Lower leg skin (tissue), 4 donors: ENCODE data around the gene UNC5C. TPM values are rescaled to one million over a fixed set of nuclear protein-coding genes. Genes with fewer than 3 reads are reported as not detected.

Experiments
- DNase-seq, 2 donors: peaks; one replicate each; pipeline ENCODE4 v3.0.0-alpha.2; 2019; ENCODE audit warnings: low spot score in 2 of 2
- H3K4me3 ChIP-seq: fragments of 200-600 bp; sonication (generic); 2 replicates; pipeline ENCODE4 v1.5.1; 2017; ENCODE audit warnings: mild to moderate bottlenecking, low read depth; ENCODE audit not compliant: poor library complexity, severe bottlenecking
- CTCF ChIP-seq, 3 donors: fragments of 450-650 bp; IDR thresholded peaks; one replicate each; pipeline ENCODE4 v1.5.1; 2016; ENCODE audit warnings: antibody characterized with exemption in 3 of 3, mild to moderate bottlenecking in 3 of 3, moderate library complexity in 2 of 3
- POLR2A ChIP-seq, 2 donors: fragments of 450-650 bp; IDR thresholded peaks; one replicate each; pipeline ENCODE4 v1.6.1; 2016 to 2017; ENCODE audit warnings: antibody characterized with exemption in 2 of 2, mild to moderate bottlenecking in 1 of 2, moderate library complexity in 1 of 2
- WGBS, 2 donors: methylation state at CpG; one replicate each; pipeline ENCODE4 v1.1.5; 2018; 5-methylcytosine and 5-hydroxymethylcytosine counted together
- intact Hi-C: fragments of 100-400 bp; cut with DNase I; formaldehyde crosslinking; loops from one replicate; pipeline ENCODE4 v1.15.0; 2023; ENCODE audit warnings: low total_unique reads
- total RNA-seq, 4 donors: library from RNA; depleted of rRNA; stranded (reverse); fragments of >200 nt; gene quantifications; one replicate each; pipeline ENCODE4 v1.1.0, GENCODE V29; 2016

The UNC5C gene
- total RNA-seq, 4 donors from 2014 or later: 0.34 to 1.8 (median 1.2) TPM

GRCh38 chr4:95499291-95499696, 49.5 kb downstream of the UNC5C start:
- H3K4me3 ChIP-seq: no peak overlapping the region
- TF ChIP-seq POLR2A (IDR thresholded peaks at IDR 0.05) (no peak), CTCF (IDR thresholded peaks at IDR 0.05) (no peak)
- intact Hi-C loops: no loop called here
- 66 to 76% methylated on average over 2 of the region's 2 CpGs for WGBS, 2 donors
- DNase-seq: no peak

GRCh38 chr4:95494186-95494585, 54.6 kb downstream of the UNC5C start:
- TF ChIP-seq CTCF (IDR thresholded peaks at IDR 0.05) (no peak), POLR2A (IDR thresholded peaks at IDR 0.05) (no peak)
- DNase-seq: no peak
- intact Hi-C loops: no loop called here
- no peak overlapping the region for H3K4me3 ChIP-seq

GRCh38 chr4:95478679-95479078, 70.1 kb downstream of the UNC5C start:
- no peak for DNase-seq
- intact Hi-C loops: no loop called here
- WGBS, 2 donors: 88 to 90% methylated on average over 6 of the region's 6 CpGs
- TF ChIP-seq POLR2A (IDR thresholded peaks at IDR 0.05) (no peak), CTCF (IDR thresholded peaks at IDR 0.05) (no peak)
- no peak overlapping the region for H3K4me3 ChIP-seq

DNA sequence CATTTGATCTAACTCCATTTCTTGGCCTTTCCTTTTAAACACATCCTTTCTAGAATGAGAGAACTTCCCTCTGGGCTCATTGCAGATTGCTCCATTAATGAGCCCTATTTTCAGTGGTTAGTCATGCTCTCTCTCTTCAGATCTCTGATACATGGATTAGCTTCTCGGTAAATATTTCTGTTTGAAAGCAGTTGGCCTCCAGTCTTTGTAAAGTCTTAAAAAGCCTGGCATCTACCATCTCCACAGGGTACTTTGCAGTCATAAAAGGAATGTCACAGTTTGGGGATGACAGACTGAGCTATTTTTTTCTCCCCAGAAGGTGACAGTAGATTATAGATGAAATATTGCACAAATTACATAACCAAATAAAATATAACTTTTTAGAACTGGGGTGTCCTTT, 72.7 kb downstream of the UNC5C start:
- H3K4me3 ChIP-seq: no peak overlapping the region
- intact Hi-C loops: no loop called here
- 44 to 57% methylated on average over 1 of the region's 1 CpG for WGBS, 2 donors
- TF ChIP-seq POLR2A (IDR thresholded peaks at IDR 0.05) (no peak), CTCF (IDR thresholded peaks at IDR 0.05) (no peak)
- no peak for DNase-seq

DNA sequence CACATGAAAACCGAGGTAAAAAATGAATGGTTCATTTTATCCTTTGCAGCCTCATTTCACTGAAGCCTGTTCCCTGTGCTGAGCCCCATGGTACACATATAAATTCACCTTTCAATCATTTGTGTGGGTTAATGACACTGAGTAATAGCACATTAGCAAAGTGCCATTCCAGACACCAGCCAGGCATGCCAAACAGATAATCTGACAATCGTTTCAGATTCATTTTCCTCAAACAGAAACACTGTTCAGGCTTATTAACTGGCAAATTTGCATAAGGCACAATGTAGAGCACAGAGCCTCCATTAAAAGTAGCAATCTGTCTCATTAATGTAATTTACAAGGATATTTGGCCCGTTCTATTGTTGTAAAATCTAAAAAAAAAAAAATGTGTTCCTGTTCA, 76.2 kb downstream of the UNC5C start:
- WGBS, 2 donors: 40 to 49% methylated on average over 3 of the region's 3 CpGs
- no peak for TF ChIP-seq CTCF (IDR thresholded peaks at IDR 0.05)
- TF ChIP-seq POLR2A (IDR thresholded peaks at IDR 0.05): no peak
- intact Hi-C loops: no loop called here
- DNase-seq: no peak
- no peak overlapping the region for H3K4me3 ChIP-seq

DNA sequence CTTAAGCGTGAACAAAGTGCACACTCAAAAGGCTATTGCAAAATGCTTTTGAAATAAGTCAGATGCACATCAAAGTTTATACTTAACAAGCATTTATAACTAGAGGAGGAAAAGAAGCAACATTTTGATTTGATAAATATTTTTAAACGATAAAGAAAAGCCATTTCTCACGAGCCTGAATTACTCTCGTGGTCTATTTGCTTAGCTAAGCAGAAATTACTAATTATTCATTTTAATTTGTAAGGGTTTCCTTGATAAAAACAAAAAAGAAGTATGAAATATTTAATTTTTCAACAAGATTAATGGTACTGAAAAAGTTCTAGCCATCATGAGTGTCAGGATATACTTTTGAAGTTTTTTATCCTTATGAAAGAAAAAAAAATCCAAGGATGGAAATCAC, 78.2 kb downstream of the UNC5C start:
- no peak for DNase-seq
- intact Hi-C loops: no loop called here
- TF ChIP-seq POLR2A (IDR thresholded peaks at IDR 0.05): no peak
- TF ChIP-seq CTCF (IDR thresholded peaks at IDR 0.05): no peak
- H3K4me3 ChIP-seq: no peak overlapping the region
- 89 to 91% methylated on average over 4 of the region's 4 CpGs for WGBS, 2 donors
